Endometrium (tissue), 2 donors: Measurements from ENCODE around the gene KAT5.
"Not testable (repeated sequence)": the region's sequence is repeated elsewhere in the genome, so short reads cannot be mapped to it uniquely, and the experiment has no call there.

Experiments used
- FAIRE-seq: peaks from 2 replicates; lab custom pipeline; 2012; peaks lifted over from hg19 to GRCh38; lab: Jason Lieb, UNC
- donor health status: control.
- donor health status: control.

KAT5 gene

DNA sequence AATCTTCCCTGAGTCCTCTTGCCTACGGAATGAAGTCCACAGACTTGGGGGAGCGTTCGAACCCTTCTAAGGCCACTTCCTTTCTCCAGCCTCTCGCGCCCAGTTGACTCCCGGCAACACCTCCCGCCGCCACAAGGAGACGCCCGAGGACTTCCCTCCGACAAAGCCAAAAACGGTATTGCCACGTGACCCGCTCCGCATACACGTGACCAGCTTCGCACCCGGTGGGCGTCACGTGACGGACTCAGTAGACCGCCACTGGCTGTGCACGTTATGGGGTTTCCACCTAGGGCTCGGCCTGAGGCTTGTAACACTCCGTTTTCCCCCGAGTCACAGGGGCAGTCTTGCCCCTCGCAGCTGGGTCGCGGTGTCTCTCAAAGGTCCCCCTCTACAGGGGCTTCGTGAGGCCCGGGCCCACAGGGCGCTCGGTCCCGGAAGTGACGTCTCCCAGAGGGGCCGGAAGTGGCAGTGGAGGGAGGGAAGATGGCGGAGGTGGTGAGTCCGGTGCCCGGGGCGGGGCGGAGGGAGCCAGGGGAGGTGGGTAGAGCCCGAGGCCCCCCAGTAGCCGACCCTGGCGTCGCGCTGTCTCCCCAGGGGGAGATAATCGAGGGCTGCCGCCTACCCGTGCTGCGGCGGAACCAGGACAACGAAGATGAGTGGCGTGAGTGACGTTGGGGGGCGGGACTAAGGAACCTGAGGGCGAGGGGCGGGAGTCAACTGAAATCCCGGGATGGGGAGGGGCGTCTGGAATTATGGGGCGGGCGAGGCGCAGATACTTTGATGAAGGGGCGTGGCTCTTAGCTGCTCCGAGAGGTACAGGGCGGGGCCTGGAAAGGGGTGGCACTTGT, at the start of gene KAT5:
Gene KAT5 (plus strand): TSS at position 468 of the 848 bp plus-strand sequence. CDS start 16 bp downstream, at position 484.
- FAIRE-seq, result no peak

GRCh38 chr11:65662799-65663638, 49.0 kb upstream of the KAT5 start, which contains the start of gene RELA:
Gene RELA (minus strand): TSS chr11:65662916. CDS start chr11:65662832, 84 bp downstream.
- no peak for FAIRE-seq

GRCh38 chr11:65663639-65664200, 48.3 kb upstream of the KAT5 start:
- FAIRE-seq, result peak; percentile 29

DNA sequence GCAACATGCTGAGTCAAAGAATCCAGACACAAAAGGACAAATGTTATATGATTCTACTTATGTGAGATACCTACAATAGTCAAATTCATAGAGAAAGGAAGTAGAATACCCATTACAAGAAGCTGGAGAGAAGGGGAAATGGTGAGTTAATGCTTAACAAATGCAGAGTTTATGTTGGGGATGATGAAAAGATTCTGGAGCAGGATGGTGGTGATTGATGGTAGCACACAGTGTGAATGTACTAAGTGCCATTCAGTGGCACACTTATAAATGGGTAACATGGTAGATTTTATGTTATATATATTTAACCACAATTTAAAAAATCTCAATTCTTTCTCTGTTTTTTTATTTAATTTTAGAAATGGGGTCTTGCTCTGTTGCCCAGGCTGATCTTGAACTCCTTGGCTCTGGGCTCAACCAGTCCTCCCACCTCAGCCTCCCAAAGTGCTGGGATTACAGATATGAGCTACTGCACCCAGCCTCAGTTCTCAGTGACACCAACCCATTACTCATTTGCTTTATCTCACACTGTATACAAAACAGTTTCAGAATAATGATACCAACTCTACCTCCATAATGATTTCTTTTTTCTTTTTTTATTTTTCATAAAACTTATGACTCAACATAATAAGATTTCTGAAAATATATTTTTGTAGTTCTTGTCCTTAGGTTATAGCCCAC, 39.7 kb upstream of the KAT5 start:
- FAIRE-seq, result no peak

GRCh38 chr11:65672982-65673381, 39.1 kb upstream of the KAT5 start:
- no peak for FAIRE-seq

GRCh38 chr11:65680192-65680743, 31.8 kb upstream of the KAT5 start:
- no peak for FAIRE-seq

GRCh38 chr11:65683480-65683879, 28.6 kb upstream of the KAT5 start:
- FAIRE-seq, result not testable (repeated sequence)

DNA sequence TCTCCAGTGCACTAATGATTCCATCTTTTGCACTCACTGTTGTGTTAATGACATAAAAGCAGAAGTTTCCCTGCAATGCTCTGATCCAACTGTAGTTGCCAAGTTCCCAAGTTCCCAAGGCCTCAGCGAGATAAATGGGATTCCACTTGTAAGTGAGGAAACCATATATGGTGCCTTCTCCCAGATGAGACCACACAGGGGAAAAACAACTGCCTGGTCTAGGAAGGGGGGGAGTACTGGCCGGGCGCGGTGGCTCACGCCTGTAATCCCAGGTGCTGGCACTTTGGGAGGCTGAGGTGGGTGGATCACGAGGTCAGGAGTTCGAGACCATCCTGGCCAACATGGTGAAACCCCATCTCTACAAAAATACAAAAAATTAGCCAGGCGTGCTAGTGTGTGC, 26.1 kb upstream of the KAT5 start:
- FAIRE-seq, result no peak

GRCh38 chr11:65691847-65692246, 20.2 kb upstream of the KAT5 start:
- not testable (repeated sequence) for FAIRE-seq

- FAIRE-seq, result no peak
Measured at GRCh38 chr11:65692367-65692766, 19.7 kb upstream of the KAT5 start.

GRCh38 chr11:65695459-65696241, 16.4 kb upstream of the KAT5 start:
- peak; percentile 15 for FAIRE-seq

DNA sequence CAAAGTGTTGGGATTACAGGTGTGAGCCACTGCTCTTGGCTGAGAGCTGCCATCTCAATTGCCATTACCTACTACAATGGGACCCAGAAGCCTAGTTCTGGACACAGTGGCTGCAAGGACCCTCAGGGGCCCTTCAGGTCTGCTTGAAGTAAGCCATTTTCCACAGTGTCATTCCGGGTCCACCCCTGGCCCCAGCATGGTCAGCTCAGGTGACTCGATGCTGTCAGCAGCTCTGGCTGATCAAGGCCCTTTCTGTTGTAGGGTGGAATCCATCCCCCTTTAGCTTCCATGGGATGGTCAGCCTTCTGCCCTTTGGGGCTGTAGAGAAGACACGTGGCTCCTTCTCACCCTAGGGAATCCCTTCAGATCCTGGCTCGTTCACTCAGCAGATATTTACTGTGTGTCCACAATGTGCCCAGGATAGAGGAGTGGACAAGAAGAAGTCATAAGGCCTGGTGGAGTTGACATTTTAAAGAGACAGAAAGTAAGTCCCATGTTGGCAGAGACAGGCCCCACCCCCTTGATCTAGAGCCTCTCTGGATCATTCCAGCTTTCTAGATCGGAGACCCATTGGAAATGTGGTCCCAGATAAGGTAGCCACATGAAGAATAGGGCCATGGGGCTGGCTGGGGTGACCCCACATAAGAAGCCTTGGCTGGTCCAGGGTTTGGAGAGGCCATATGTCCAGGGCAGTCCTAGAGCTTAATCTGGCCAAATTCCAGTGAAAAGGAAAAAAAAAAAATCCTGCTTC, 15.1 kb upstream of the KAT5 start:
- FAIRE-seq, result no peak

- no peak for FAIRE-seq
Measured at GRCh38 chr11:65698205-65698604, 13.8 kb upstream of the KAT5 start.

GRCh38 chr11:65699306-65699705, 12.7 kb upstream of the KAT5 start:
- FAIRE-seq, result no peak

GRCh38 chr11:65700399-65700798, 11.7 kb upstream of the KAT5 start:
- no peak for FAIRE-seq

DNA sequence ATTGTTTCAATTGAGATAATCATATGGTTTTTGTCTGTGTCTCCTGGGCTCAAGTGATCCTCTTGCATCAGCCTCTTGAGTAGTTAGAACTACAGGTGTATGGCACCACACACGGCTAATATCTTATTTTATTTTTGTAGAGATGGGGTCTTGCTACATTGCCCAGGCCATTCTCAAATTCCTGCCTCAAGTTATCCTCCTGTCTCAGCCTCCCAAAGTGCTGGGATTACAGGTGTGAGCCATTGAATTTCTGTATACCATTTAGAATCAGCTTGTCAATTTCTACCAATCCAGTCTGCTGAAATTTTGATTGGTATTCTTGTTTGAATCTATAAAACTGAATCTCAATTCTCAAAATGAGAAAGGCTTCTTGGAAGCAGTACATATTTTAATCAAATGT, 10.4 kb upstream of the KAT5 start:
- no peak for FAIRE-seq

DNA sequence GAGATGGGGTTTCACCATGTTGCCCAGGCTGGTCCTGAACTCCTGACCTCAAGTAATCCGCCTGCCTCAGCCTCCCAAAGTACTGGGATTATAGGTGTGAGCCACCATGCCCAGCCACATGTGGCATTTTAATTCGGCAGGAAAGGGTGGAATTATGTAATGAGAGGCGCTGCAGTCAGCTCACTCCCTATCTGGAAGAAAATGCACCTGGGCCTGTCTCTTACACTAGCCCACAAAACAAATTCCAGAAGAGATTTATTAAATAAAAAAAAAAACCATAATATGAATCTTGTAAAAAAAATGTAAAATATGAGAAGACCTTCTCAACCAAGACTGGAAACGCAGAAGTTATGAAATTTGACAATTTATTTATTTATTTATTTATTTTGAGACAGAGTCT, 8.2 kb upstream of the KAT5 start:
- no peak for FAIRE-seq

DNA sequence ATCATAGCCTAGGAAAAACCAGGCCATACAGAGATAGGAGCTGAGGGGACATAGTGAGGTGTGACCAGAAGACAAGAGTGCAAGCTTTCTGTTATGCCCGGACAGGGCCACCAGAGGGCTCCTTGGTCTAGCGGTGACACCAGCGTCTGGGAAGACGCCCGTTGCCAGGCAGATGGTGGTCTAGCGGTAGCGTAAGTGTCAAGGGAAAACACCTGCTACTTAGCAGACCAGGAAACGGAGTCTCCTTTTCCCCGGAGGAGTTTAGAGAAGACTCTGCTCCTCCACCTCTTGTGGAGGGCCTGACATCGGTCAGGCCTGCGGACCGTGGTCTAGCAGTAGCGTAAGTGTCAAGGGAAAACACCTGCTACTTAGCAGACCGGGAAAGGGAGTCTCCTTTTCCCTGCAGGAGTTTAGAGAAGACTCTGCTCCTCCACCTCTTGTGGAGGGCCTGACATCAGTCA, 5.7 kb upstream of the KAT5 start:
- FAIRE-seq, result not testable (repeated sequence)

- not testable (repeated sequence) for FAIRE-seq
Measured at GRCh38 chr11:65707002-65707401, 5.0 kb upstream of the KAT5 start.

- FAIRE-seq, result no peak
Measured at GRCh38 chr11:65708451-65708850, 3.6 kb upstream of the KAT5 start.
